Endothelial cell of umbilical vein (primary cell): Measurements from ENCODE around the gene NXT1. TPM values are rescaled to one million over a fixed set of nuclear protein-coding genes. Genes with fewer than 3 reads are reported as not detected.

Experiments
- BruUV-seq: library from RNA; stranded (reverse); fragments of 400-500 nt; replicated peaks from 2 replicates; lab custom pipeline; 2021; lab: Mats Ljungman, UMichigan
- CTCF ChIA-PET: fragments of 300-600, 350-600 bp; sonication (Branson Sonifier 250); formaldehyde crosslinking; loops from one replicate; lab custom pipeline; 2021; ENCODE audit warnings: antibody characterized with exemption, inconsistent platforms; lab: Charles Lee
- POLR2A ChIA-PET: fragments of 300-600, 350-600 bp; sonication (Branson Sonifier 250); formaldehyde crosslinking; loops from one replicate; lab custom pipeline; 2021; ENCODE audit warnings: antibody characterized with exemption, inconsistent platforms; lab: Charles Lee
- DNase-seq: peaks from one replicate; pipeline ENCODE4 v3.0.0-alpha.2; 2011; ENCODE audit warnings: low read depth, low spot score
- FAIRE-seq: peaks from 2 replicates; lab custom pipeline; 2011; peaks lifted over from hg19 to GRCh38; lab: Jason Lieb, UNC
- H2AFZ ChIP-seq: 2 replicates; pipeline ENCODE4 v1.6.0; 2012; ENCODE audit warnings: low read depth, low read length, control low read depth, inconsistent platforms
- H3K27ac ChIP-seq: 2 replicates; pipeline ENCODE4 v1.5.1; 2011; ENCODE audit warnings: low read depth, mild to moderate bottlenecking, control low read depth, low read length, moderate library complexity; ENCODE audit not compliant: insufficient read depth
- H3K27me3 ChIP-seq, 2 experiments: 2 replicates each; pipeline versions ENCODE4 v1.6.0 to v1.6.1; 2011; ENCODE audit warnings: low read length in 2 of 2, mixed read lengths in 1 of 2; ENCODE audit not compliant: control insufficient read depth in 2 of 2, insufficient read depth in 2 of 2
- H3K36me3 ChIP-seq, 2 experiments: 2 replicates in 1 of 2; 3 replicates in 1 of 2; pipeline ENCODE4 v1.5.1; 2011; ENCODE audit warnings: low read length in 2 of 2, mild to moderate bottlenecking in 1 of 2, moderate library complexity in 1 of 2; ENCODE audit not compliant: control insufficient read depth in 2 of 2, insufficient read depth in 2 of 2; ENCODE audit errors: extremely low read depth in 1 of 2
- H3K4me1 ChIP-seq: 3 replicates; pipeline ENCODE4 v1.5.1; 2011; ENCODE audit warnings: mild to moderate bottlenecking, low read length; ENCODE audit not compliant: control insufficient read depth, insufficient read depth; ENCODE audit errors: extremely low read depth
- H3K4me2 ChIP-seq: 2 replicates; pipeline ENCODE4 v1.6.1; 2011; ENCODE audit warnings: low read length, control low read depth, mixed read lengths; ENCODE audit not compliant: insufficient read depth
- H3K4me3 ChIP-seq, 3 experiments: fragments of 200-600 bp in 1 of 3; sonication (generic), shearing (Covaris generic) in 1 of 3; replicated peaks in 1 of 3; 2 replicates each; pipeline ENCODE4 v1.5.1; 2011 to 2016; ENCODE audit warnings: control low read depth in 3 of 3, low read length in 3 of 3, mild to moderate bottlenecking in 2 of 3, inconsistent platforms in 1 of 3, low read depth in 1 of 3, moderate library complexity in 1 of 3; ENCODE audit not compliant: insufficient read depth in 1 of 3
- H3K79me2 ChIP-seq: 2 replicates; pipeline ENCODE4 v1.6.0; 2012; ENCODE audit warnings: low read length, inconsistent platforms; ENCODE audit not compliant: control insufficient read depth, insufficient read depth
- H3K9ac ChIP-seq: replicated peaks from 2 replicates; pipeline ENCODE3; 2011; ENCODE audit warnings: low read length, control low read depth; ENCODE audit not compliant: insufficient read depth; ENCODE audit errors: extremely low read depth
- H3K9me1 ChIP-seq: replicated peaks from 3 replicates; pipeline ENCODE4 v1.6.0; 2011; ENCODE audit warnings: mild to moderate bottlenecking, low read length; ENCODE audit not compliant: control insufficient read depth, insufficient read depth; ENCODE audit errors: extremely low read depth
- H3K9me3 ChIP-seq: replicated peaks from 2 replicates; pipeline ENCODE4 v1.5.1; 2012; ENCODE audit warnings: low read length, inconsistent platforms; ENCODE audit not compliant: control insufficient read depth, insufficient read depth
- H4K20me1 ChIP-seq: replicated peaks from 2 replicates; pipeline ENCODE3; 2011; ENCODE audit warnings: mild to moderate bottlenecking, low read length; ENCODE audit not compliant: control insufficient read depth, insufficient read depth; ENCODE audit errors: extremely low read depth
- EZH2 ChIP-seq: IDR thresholded peaks from 2 replicates; pipeline ENCODE4 v1.6.1; 2012; ENCODE audit warnings: borderline replicate concordance, low read depth, mild to moderate bottlenecking, moderate library complexity, low read length, inconsistent platforms; ENCODE audit not compliant: severe bottlenecking
- FOS ChIP-seq: IDR thresholded peaks from 2 replicates; pipeline ENCODE4 v1.6.1; 2011; ENCODE audit warnings: mild to moderate bottlenecking, low read length, moderate library complexity, borderline replicate concordance; ENCODE audit not compliant: insufficient read depth
- GATA2 ChIP-seq: IDR thresholded peaks from 2 replicates; pipeline ENCODE4 v1.7.0; 2011; ENCODE audit warnings: low read depth, mild to moderate bottlenecking, moderate library complexity, mixed read lengths, low read length; ENCODE audit not compliant: insufficient read length, insufficient read depth
- JUN ChIP-seq: IDR thresholded peaks from 2 replicates; pipeline ENCODE4 v1.6.1; 2011; ENCODE audit warnings: borderline replicate concordance, low read depth; ENCODE audit not compliant: insufficient read length, insufficient read depth
- MYC ChIP-seq: IDR thresholded peaks from one replicate; pipeline ENCODE4 v1.6.1; 2011; ENCODE audit warnings: mild to moderate bottlenecking, low read depth, low read length
- POLR2A ChIP-seq: IDR thresholded peaks from 2 replicates; pipeline ENCODE4 v1.6.1; 2012; ENCODE audit warnings: low read depth, mild to moderate bottlenecking, control low read depth, low read length
- POLR2AphosphoS5 ChIP-seq: IDR thresholded peaks from 2 replicates; pipeline ENCODE4 v1.6.1; 2012; ENCODE audit warnings: low read depth, mild to moderate bottlenecking, control low read depth, low read length, moderate library complexity; ENCODE audit not compliant: insufficient read depth
- dilution Hi-C: fragments of 300-500 bp; cut with MboI; formaldehyde crosslinking; loops from one replicate; pipeline ENCODE4 v1.15.0; 2019; ENCODE audit warnings: low sequenced_read_pairs; ENCODE audit not compliant: extremely low pct_ligation_motif_present
- intact Hi-C: fragments of 100-400 bp; cut with micrococcal nuclease; formaldehyde crosslinking; loops from one replicate; pipeline ENCODE4 v1.10.0; 2022
- polyA plus RNA-seq, 4 experiments: library from polyadenylated mRNA; depleted of rRNA in 3 of 4; stranded (reverse) in 3 of 4; unstranded in 1 of 4; fragments of >200 nt; gene quantifications; 2 replicates each; pipeline versions ENCODE4 v1.2.1 to v1.2.3, GENCODE V29; 2011 to 2012; ENCODE audit warnings: missing spikeins in 1 of 4
- total RNA-seq: library from RNA; stranded (reverse); gene quantifications from 2 replicates; pipeline ENCODE4 v1.2.3, GENCODE V29; 2021
- TF ChIP-seq, protein P1 (sequence below): IDR thresholded peaks from 2 replicates; pipeline ENCODE4 v1.6.1; 2011; ENCODE audit not compliant: insufficient read depth, insufficient read length

The NXT1 gene
- total and polyA plus RNA-seq, 2 donors (not counting 3 experiments of a cell fraction or from before 2014, with no cell fraction given), result 27.1 to 39.2 TPM

DNA sequence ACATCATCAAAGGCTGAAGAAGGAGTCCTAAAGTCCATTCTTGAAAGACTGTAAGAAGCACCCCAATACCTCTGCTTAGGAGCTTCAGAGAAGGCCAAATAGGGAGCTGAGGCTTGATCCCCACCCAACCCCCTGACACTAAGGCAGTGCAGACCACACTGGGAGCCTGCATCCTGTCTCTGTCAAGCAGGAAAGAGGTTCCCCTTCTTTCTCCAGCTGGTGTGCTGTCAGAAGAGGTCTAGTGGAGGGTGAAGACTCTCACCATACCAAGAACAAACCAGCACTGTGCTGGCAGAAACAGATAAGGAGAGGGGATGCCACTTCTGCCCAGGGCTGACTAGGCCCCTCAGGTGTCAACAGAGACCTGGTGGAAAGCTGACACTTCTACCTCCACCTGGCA lies 31.3 kb downstream of the NXT1 start:
- Histone ChIP-seq H3K4me3 (no peak overlapping the region), H3K4me2 (no peak overlapping the region), H3K79me2 (peaks cover 2% of the 10 kb centered on the region), H4K20me1 (no peaks in the 10 kb centered on the region), H2AFZ (no peak overlapping the region), H3K4me1 (peaks cover 3% of the 10 kb centered on the region), H3K9me3 (no peaks in the 10 kb centered on the region), H3K27ac (no peak overlapping the region), H3K27me3 (no peaks in the 10 kb centered on the region), H3K36me3 (peaks cover 2 to 11% of the 10 kb centered on the region in 2 experiments), H3K9me1 (no peaks in the 10 kb centered on the region), H3K9ac (no peak overlapping the region)
- ChIA-PET POLR2A (no interaction called here), CTCF (interaction anchor here (1.1 kb wide), 1 partner anchor 38 kb away, joined by 3 read pairs; no protein-coding TSS in a partner anchor)
- no TSS peak for BruUV-seq
- dilution Hi-C loops (no loop called here), intact Hi-C loops (no loop called here)
- DNase-seq (no peak), FAIRE-seq (no peak)
- no peak for TF ChIP-seq FOS

DNA sequence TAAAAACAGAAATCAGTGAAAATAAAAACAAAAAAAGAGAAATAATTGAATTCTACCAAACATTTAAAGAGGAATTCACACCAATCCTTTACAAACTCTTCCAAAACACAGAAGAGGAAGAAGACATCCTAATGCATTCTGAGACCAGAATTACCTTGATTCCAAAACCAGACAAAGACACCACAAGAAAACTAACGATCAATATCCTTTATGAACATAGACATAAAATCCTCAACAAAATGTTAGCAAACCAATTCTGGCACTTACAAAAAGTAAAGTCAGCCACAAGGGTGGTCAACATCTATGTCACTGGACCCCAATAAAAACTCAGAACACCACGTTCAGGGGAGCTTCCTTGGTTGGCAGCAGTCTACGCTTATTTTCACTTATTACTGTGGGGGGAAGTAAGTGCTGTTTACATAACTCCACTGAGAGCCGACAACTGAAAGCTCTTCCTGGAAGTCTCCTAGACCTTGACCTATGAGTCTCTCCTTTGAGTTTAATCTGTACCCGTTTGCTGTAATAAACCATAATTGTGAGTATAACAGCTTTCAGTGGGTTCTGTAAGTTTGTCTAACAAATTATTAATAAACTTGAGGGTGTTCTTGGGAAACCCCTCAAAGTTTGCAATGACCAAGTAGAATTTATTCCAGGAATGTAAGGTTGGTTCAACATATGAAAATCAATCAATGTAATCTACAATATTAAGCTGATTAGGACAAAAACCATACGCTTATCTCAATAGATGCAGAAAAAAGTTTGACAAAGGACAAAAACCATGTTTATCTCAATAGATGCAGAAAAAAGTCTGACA lies 35.9 kb downstream of the NXT1 start:
- CTCF ChIA-PET, result interaction anchor here (1.0 to 2.6 kb wide), 5 partner anchors 11 to 51 kb away, joined by 3 to 10 read pairs (median 3); partner anchors contain the start of gene NAPB

More for the DNA sequence above, 35.9 kb downstream of the NXT1 start:
- Histone ChIP-seq H3K27me3 (no peaks in the 10 kb centered on the region), H3K79me2 (peaks cover 2% of the 10 kb centered on the region), H3K9ac (no peak overlapping the region), H4K20me1 (no peaks in the 10 kb centered on the region), H3K9me1 (no peaks in the 10 kb centered on the region), H3K4me2 (no peak overlapping the region), H3K27ac (no peak overlapping the region), H2AFZ (no peak overlapping the region), H3K4me1 (peaks cover 3% of the 10 kb centered on the region), H3K9me3 (no peaks in the 10 kb centered on the region), H3K4me3 (no peak overlapping the region), H3K36me3 (peaks cover 2% of the 10 kb centered on the region in 2 experiments)
- dilution Hi-C loops (no loop called here), intact Hi-C loops (no loop called here)
- POLR2A ChIA-PET, result no interaction called here
- FAIRE-seq, result peak; percentile 62
- TF ChIP-seq FOS, result no peak
- no peak for TF ChIP-seq POLR2A
- TF ChIP-seq JUN, result no peak
- no peak for TF ChIP-seq MYC
- TF ChIP-seq POLR2AphosphoS5, result no peak
- TF ChIP-seq, protein P1, sequence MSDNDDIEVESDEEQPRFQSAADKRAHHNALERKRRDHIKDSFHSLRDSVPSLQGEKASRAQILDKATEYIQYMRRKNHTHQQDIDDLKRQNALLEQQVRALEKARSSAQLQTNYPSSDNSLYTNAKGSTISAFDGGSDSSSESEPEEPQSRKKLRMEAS, result no peak
- no peak for TF ChIP-seq EZH2
- TF ChIP-seq GATA2, result no peak
- no TSS peak for BruUV-seq
- DNase-seq, result peak; percentile 20
